Measurements from ENCODE around the gene CABP2. TPM values are rescaled to one million over a fixed set of nuclear protein-coding genes. Genes with fewer than 3 reads are reported as not detected.
A peak's percentile ranks its signal among the peaks of the same experiment; 100 is the strongest.

CABP2 gene
- total RNA-seq (2021) = not detected in 2 replicates
- not detected for Bru-seq, nascent RNA
- BruChase-seq, experiment 1, labeled RNA remaining after a 2-hour chase = not detected
- not detected for BruChase-seq, experiment 2, labeled RNA remaining after a 6-hour chase
- long read RNA-seq = 0 reads

GRCh38 chr11:67522844-67523555 is at the start of gene CABP2:
TSS of gene CABP2 (minus strand) at chr11:67523446. CDS start at chr11:67523326, 120 bp downstream.
- no peak within 1 kb of the TSS for H3K4me3 ChIP-seq (ENCODE audit: low read depth, low read length, poor library complexity, severe bottlenecking)
- H3K9me3 ChIP-seq (ENCODE audit: low read depth, low read length, poor library complexity, severe bottlenecking) = no peaks in the 10 kb centered on the region
- intact Hi-C loops (cut with micrococcal nuclease; ENCODE audit: unreplicated experiment) = no loop called here
- BruUV-seq (replicated peaks) = no TSS peak
- H3K27me3 ChIP-seq (replicated peaks; ENCODE audit: insufficient read depth, low read depth, low read length, poor library complexity) = no peaks in the 10 kb centered on the region
- H3K27ac ChIP-seq (ENCODE audit: low read depth, low read length, poor library complexity, severe bottlenecking) = no peak within 1 kb of the TSS
- ChIA-PET CTCF (no interaction called here), POLR2A (ENCODE audit: low non-redundant PET) (no interaction called here)
- no peak for TF ChIP-seq CTCF (conservative IDR thresholded peaks at IDR 0.05; ENCODE audit: low read depth, low read length)
- TF ChIP-seq EZH2 (IDR thresholded peaks at IDR 0.05; ENCODE audit: borderline replicate concordance, low read depth, low read length, poor library complexity, severe bottlenecking) = no peak
- no peaks in the 10 kb centered on the region for H3K4me1 ChIP-seq (ENCODE audit: insufficient read depth, low read length, poor library complexity, severe bottlenecking)
- H3K36me3 ChIP-seq (ENCODE audit: insufficient read depth, low read length, poor library complexity, severe bottlenecking) = no peaks in the 10 kb centered on the region
- no peak for DNase-seq (ENCODE audit: low spot score)

- ChIA-PET POLR2A (ENCODE audit: low non-redundant PET) (no interaction called here), CTCF (interaction anchor here (0.5 to 1.2 kb wide), 2 partner anchors 10 to 77 kb away, joined by 3 to 7 read pairs; partner anchors contain the start of gene ACY3)
- intact Hi-C loops (cut with micrococcal nuclease; ENCODE audit: unreplicated experiment) = no loop called here
- no TSS peak for BruUV-seq (replicated peaks)
- H3K27ac ChIP-seq (ENCODE audit: low read depth, low read length, poor library complexity, severe bottlenecking) = no peak overlapping the region
- no peaks in the 10 kb centered on the region for H3K4me1 ChIP-seq (ENCODE audit: insufficient read depth, low read length, poor library complexity, severe bottlenecking)
- H3K27me3 ChIP-seq (replicated peaks; ENCODE audit: insufficient read depth, low read depth, low read length, poor library complexity) = no peaks in the 10 kb centered on the region
- peak; percentile 72 for DNase-seq (ENCODE audit: low spot score)
- H3K36me3 ChIP-seq (ENCODE audit: insufficient read depth, low read length, poor library complexity, severe bottlenecking) = no peaks in the 10 kb centered on the region
- no peak overlapping the region for H3K4me3 ChIP-seq (ENCODE audit: low read depth, low read length, poor library complexity, severe bottlenecking)
- H3K9me3 ChIP-seq (ENCODE audit: low read depth, low read length, poor library complexity, severe bottlenecking) = no peaks in the 10 kb centered on the region
- TF ChIP-seq CTCF (conservative IDR thresholded peaks at IDR 0.05; ENCODE audit: low read depth, low read length) (peak; percentile 69), EZH2 (IDR thresholded peaks at IDR 0.05; ENCODE audit: borderline replicate concordance, low read depth, low read length, poor library complexity, severe bottlenecking) (no peak)
Measured at GRCh38 chr11:67572747-67573419, 49.6 kb upstream of the CABP2 start.

GRCh38 chr11:67572305-67572704 is 49.1 kb upstream of the CABP2 start:
- no peak for DNase-seq (ENCODE audit: low spot score)
- Histone ChIP-seq H3K36me3 (ENCODE audit: insufficient read depth, low read length, poor library complexity, severe bottlenecking) (no peaks in the 10 kb centered on the region), H3K4me1 (ENCODE audit: insufficient read depth, low read length, poor library complexity, severe bottlenecking) (no peaks in the 10 kb centered on the region), H3K27ac (ENCODE audit: low read depth, low read length, poor library complexity, severe bottlenecking) (no peak overlapping the region), H3K9me3 (ENCODE audit: low read depth, low read length, poor library complexity, severe bottlenecking) (no peaks in the 10 kb centered on the region), H3K4me3 (ENCODE audit: low read depth, low read length, poor library complexity, severe bottlenecking) (no peak overlapping the region), H3K27me3 (replicated peaks; ENCODE audit: insufficient read depth, low read depth, low read length, poor library complexity) (no peaks in the 10 kb centered on the region)
- TF ChIP-seq EZH2 (IDR thresholded peaks at IDR 0.05; ENCODE audit: borderline replicate concordance, low read depth, low read length, poor library complexity, severe bottlenecking) = no peak
- no peak for TF ChIP-seq CTCF (conservative IDR thresholded peaks at IDR 0.05; ENCODE audit: low read depth, low read length)
- POLR2A ChIA-PET (ENCODE audit: low non-redundant PET) = no interaction called here
- CTCF ChIA-PET = interaction anchor here (0.6 to 1.2 kb wide), 2 partner anchors 11 to 12 kb away, joined by 3 read pairs; no protein-coding TSS in a partner anchor
- intact Hi-C loops (cut with micrococcal nuclease; ENCODE audit: unreplicated experiment) = no loop called here
- no TSS peak for BruUV-seq (replicated peaks)
